HG03571 (cell line): ENCODE data around the gene TUT1.
"Not testable (repeated sequence)": the region's sequence is repeated elsewhere in the genome, so short reads cannot be mapped to it uniquely, and the experiment has no call there.

Experiments used
- ATAC-seq: cut with Tn5 transposase; IDR thresholded peaks from one replicate; pipeline ENCODE4 v1.9.1; 2021; ENCODE audit not compliant: unreplicated experiment

The TUT1 gene

GRCh38 chr11:62578541-62578940 lies 12.8 kb downstream of the TUT1 start:
- no peak for ATAC-seq

- ATAC-seq: no peak
These were observed 14.1 kb downstream of the TUT1 start for GRCh38 chr11:62577046-62577714.

DNA sequence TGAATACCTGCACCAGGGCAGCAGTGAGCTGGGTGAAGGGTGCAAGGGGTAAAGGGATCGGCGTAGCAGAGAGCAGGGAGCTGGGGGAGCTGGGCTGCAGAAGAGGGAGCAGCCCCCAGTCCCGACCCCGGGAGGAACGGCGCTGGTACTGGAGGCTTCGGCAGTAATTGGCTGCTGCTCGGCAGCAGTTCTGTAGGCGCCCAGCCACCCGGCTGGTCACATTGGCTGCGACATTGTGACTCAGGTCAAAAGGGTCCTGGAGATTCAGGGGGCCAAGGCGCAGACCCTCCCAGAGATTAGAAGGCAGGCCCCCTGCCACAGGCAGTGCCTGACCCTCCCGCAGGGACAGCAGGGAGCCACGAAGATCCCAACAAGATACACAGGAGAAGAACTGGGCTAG lies 15.5 kb downstream of the TUT1 start:
- no peak for ATAC-seq

- ATAC-seq: no peak
These were observed 16.2 kb downstream of the TUT1 start for GRCh38 chr11:62575156-62575555.

GRCh38 chr11:62574363-62575071 lies 16.8 kb downstream of the TUT1 start:
- no peak for ATAC-seq

DNA sequence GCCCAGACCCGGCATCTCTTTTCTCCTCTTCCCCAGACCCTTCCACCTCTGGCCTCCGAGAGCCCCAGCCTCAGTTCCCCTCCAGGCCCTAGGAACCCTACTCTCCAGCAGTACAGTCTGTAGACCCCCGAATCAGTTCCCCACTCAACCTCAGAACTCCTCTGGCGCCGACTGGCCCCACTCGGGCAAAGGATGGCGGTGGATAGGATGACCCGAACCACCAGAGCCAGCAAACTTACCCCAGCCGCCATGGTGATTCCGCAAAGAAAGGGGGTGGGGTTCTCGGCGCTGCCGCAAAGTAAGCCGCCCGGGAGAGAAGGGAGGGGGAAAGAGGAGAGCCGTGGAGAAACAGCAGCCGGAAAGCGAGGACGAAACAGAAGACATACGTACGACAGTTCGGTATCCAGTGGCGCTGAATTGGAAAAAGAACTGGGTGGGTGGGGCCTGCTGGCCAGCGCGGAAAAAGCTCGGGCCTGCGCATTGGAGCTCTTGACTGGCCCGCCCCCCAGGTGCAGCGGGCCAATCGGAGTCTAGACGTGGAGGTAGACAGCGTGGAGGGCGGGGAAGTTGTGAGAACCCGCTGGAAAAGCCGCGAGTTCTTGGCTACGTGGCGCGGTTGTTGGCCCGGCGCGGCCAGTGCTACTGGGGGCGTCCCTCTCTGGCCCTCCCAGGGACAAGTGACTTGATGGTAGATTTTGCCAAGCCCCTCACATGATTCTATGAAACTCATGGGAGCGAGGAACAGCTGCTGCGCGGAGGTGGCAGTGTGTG lies 17.5 kb downstream of the TUT1 start, which contains the start of gene EEF1G:
EEF1G (minus strand) TSS at position 300 of the 771 bp plus-strand sequence; CDS start at position 251, 49 bp downstream.
- peak; percentile 80 for ATAC-seq

DNA sequence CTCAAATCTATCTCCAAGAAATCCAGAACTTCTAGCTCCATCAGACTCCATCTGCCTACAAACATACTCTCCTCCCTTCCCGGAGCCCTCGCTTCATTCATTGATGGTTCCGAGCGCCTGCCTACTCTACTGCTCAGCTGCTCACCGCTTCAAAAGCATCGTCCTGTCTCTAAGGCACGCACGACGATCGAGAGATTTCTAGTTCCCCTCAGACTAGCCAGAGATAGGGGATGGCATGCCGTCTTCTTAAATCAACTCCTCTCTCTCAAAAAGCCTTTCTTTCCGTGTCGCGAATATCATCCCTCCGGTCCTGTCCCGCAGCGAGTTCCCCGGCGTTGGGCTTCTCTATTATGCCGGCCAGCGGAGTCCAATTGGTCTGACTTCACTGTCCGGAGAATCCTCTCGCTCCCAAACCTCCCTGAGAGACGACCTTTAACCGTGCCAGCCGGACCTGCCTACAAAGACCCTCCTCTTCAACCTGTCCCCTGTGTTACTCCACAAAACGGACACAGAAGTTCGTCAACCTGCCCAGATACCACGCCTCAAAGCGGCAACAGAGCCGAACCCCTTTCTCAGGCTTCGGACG lies 18.2 kb downstream of the TUT1 start:
- no peak for ATAC-seq

DNA sequence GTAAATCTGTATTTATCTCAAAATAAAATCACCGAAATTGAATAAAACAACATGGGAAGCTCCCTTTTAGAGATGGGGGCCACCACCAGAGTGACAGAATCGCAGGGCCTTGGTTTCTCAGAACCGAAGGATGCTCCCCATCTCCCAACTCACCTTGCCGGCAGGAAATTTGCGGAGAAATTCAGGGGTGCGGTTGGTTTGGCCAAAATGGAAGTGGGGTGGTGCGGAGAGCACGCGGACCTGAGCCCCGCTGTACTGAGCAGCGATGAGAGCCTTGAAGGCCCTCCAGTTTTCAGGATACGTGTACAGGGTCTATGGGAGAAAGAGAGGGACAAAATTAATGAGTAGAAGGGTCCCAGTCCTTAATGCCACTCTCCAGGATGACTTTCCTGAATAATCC lies 18.9 kb downstream of the TUT1 start:
- no peak for ATAC-seq

DNA sequence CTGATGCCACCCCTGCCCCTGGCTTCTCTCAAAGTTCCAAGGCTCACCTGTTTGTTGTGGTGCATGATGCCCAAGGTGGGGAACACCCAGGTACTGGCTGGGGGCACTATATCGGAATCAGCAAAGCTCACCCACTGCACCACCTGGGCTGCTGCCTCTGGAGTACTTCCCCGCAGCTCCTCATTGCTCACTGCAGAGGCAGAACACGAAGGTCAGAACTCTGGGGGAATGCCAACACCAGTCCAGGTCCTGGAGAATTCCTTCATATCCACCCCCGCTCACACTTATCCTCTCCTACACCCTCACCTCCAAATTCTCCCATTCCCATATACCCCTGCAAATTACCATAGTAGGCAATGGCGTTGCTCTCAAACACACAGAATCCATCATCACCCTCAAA lies 19.8 kb downstream of the TUT1 start:
- not testable (repeated sequence) for ATAC-seq

GRCh38 chr11:62570903-62571302 lies 20.4 kb downstream of the TUT1 start:
- ATAC-seq: not testable (repeated sequence)

DNA sequence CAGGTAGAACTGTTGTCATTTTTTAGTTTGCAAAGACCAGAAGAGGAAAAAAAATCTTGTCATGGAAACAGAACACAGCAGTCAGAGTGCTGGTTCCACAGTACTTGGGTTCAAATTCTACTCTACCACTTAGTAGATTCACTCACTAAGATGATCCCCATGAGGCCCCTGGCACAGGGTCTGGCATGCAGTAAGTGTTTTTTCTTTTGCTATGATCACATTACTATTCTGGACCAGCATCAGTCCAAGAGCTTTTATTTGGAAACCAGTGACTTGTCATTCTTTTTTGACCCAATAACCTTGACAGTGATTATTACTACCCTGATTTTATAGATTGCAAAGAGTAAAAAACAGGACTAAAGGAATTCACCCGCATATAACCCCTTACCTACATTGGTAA lies 21.7 kb downstream of the TUT1 start:
- ATAC-seq: no peak

DNA sequence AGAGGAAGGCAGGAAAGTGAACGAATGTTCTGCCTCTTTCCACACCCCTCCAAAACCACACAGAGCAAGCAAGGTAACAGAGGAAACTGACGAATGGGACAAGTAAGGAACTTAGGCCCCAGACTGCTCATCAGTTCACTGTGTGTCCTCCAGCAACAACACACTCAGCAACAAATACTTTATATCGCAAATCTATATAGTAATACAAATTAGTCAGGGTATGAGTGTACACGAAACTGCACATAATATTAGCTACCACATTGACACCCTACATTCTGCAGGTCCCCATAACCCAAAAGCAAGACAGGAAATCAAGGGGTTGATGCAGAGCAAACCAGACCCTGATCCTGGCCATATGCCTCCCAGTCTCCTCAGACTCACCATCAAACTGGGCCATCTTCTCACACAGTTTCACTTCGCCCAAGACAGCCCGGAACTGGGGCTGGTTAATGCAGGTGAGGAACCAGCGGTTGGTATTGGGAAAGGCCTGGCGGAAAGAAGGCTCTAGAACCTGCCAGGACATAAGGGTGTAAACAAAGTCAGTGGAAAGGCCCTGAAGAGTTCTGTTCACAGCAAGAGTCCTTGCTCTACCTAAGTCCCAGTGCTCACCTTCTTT lies 24.2 kb downstream of the TUT1 start:
- no peak for ATAC-seq

DNA sequence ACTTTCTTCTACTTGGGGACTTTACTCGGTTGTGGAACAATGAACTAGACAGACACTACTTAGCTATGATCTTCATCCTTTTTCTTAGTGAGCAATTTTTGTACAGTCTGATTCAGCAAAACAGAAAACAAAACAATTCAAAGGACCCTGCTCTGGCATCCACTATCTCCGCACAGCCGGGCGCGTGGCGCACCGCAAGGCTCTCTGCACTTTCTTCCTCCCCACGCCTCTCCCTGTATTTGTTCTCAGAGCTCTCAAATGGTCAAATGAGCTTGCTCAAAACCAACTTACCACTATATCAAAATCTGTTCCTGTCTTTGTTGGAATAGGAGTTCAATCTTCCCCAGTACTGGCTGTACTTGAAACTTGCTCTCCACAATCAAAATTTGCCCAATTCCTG lies 25.1 kb downstream of the TUT1 start:
- no peak for ATAC-seq

DNA sequence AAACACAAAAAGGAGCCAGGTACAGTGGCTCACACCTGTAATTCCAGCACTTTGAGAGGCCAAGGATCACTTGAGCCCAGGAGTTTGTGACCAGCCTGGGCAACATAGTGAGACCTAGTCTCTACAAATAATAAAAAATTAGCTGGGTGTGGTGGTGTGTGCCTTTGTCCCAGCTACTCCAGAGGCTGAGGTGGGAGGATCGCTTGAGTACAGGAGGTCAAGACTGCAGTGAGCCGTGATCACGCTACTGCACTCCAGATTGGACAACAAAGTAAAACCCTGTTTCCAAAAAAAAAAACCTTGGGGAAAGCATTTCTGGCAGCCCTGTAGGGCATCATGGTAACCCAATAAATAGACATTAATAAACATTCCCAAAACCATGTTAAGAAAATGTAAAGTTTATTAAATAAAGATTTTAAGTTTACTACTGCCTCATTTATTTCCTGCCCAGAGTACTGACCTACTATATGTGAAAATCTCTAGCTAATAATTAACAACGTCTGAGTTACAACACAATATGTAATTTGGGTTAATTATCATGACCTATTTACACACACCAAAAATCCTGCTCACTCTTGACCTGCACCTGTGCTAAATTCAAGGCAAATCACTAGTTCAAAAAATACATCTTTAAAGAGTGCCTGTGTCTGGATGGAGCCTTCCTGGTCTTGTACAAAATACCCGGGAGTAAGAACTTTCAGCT lies 26.1 kb downstream of the TUT1 start:
- no peak for ATAC-seq

DNA sequence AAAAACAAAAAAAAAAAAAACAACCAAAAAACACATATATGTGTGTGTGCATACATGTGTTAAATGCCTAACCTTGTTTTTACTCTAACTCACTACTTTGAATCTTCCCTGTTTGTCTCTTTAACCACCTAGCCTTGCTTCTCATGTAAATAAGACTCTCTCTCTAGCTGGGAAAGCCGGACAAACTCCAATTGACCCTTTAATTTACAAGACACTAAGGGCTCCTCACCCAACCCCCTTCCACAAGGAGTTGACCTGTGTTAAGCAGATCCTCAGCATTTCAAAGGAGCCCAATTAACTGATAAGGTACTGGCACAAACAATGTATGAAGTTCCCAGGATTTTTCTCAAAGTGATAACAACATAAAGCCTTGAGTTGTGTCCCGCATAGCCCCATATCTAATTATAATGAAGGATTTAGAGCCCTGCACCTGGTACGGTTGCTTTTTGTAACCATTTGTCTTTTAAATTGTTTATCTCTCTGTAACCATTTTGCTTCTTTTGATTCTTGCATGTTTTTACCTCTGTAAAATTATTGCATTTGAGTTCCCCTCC lies 29.6 kb downstream of the TUT1 start:
- ATAC-seq: not testable (repeated sequence)

GRCh38 chr11:62560566-62561103 lies 30.7 kb downstream of the TUT1 start:
- ATAC-seq: no peak

DNA sequence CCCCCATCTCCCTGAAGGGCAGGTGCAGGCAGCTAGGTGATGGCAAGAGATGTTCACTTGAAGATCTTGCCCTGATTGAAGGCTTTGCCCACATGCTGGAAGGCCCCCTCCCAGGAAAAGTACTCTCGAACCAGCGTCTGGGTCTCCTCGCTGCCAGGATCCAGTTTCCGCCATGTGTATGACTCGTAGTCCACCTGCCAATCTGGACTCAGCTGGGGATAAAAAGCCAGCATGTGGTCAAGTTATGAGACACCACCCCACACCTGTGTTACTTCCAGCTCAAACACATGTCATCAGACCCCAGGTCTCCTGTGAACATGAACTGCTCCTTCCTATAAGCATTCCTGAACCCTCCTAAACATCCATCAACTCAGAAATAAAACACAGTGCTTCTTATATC lies 31.7 kb downstream of the TUT1 start:
- ATAC-seq: not testable (repeated sequence)

DNA sequence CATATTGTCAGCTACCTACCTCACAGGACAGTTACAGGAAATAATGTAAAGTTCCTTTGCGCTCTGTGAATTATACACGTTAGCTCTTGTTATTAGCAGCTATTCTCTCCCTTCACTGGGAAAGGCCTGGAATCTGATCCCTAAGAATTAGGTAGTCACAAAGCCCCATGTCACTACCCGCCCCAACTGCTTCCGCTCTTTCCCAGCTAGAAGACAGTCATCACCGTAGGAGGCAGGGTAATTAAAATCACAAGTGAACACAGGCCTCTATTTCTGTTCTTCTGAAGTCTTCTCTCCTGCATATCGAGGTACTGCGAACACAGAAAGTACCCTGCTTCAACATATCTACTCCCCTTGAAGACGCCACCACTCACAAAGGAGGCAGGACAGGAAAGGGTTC lies 32.1 kb downstream of the TUT1 start:
- ATAC-seq: no peak

DNA sequence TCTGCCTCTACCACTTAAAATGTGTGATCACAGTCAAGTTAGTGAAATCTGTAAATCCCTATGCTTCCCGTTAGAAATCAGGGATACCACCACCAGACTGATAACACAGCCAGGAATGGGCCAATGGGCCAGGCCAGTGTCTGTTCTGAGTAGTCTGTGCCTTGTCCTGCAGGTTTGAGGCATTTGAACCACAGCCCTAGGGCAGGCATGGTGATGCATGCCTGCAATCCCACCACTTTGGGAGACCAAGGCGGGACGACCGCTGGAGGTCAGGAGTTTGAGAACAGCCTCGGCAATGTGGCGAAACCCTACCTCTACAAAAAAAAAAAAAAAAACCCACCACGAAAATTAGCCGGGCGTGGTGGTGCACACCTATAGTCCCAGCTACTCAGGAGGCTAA lies 32.7 kb downstream of the TUT1 start:
- ATAC-seq: no peak
